Neural cell (in vitro differentiated cells): Measurements from ENCODE around the gene EIF5A. TPM values are rescaled to one million over a fixed set of nuclear protein-coding genes. Genes with fewer than 3 reads are reported as not detected.

ENCODE experiments used
- H2AFZ ChIP-seq: fragments of 200-600, 300-800 bp; sonication (generic), shearing (Covaris generic); 2 replicates; pipeline ENCODE4 v1.6.0; 2014; ENCODE audit warnings: low read depth, mild to moderate bottlenecking, antibody characterized with exemption, low read length, moderate library complexity
- H3F3A ChIP-seq: fragments of 200-600 bp; shearing (Covaris generic); 2 replicates; pipeline ENCODE4 v1.6.1; 2016; ENCODE audit warnings: mild to moderate bottlenecking, moderate library complexity, mixed read lengths, antibody characterized with exemption, low read length; ENCODE audit not compliant: insufficient read depth, poor library complexity, severe bottlenecking
- H3K27ac ChIP-seq: fragments of 200-600, 300-800 bp; sonication (generic), shearing (Covaris generic); 2 replicates; pipeline ENCODE4 v1.5.1; 2014; ENCODE audit warnings: mild to moderate bottlenecking, low read length, moderate library complexity
- H3K27me3 ChIP-seq: fragments of 300-800, 200-600 bp; sonication (generic), shearing (Covaris generic); 2 replicates; pipeline ENCODE4 v1.6.0; 2014; ENCODE audit warnings: mild to moderate bottlenecking, low read depth, low read length, moderate library complexity; ENCODE audit not compliant: insufficient read depth
- H3K36me3 ChIP-seq: fragments of 300-800, 200-600 bp; sonication (generic), shearing (Covaris generic); 2 replicates; pipeline ENCODE4 v1.5.1; 2014; ENCODE audit warnings: mild to moderate bottlenecking, antibody characterized with exemption, low read length, moderate library complexity; ENCODE audit not compliant: insufficient read depth
- H3K4me2 ChIP-seq: fragments of 300-800, 200-600 bp; sonication (generic), shearing (Covaris generic); 2 replicates; pipeline ENCODE4 v1.6.0; 2014; ENCODE audit warnings: mild to moderate bottlenecking, low read length
- H3K4me3 ChIP-seq: fragments of 300-800, 200-600 bp; sonication (generic), shearing (Covaris generic); 2 replicates; pipeline ENCODE4 v1.5.1; 2014; ENCODE audit warnings: mild to moderate bottlenecking, low read length, moderate library complexity
- H3K79me2 ChIP-seq: fragments of 200-600 bp; shearing (Covaris generic); replicated peaks from 2 replicates; pipeline ENCODE4 v1.6.0; 2014; ENCODE audit warnings: mild to moderate bottlenecking, low read length, moderate library complexity; ENCODE audit not compliant: insufficient read depth
- H3K9ac ChIP-seq: fragments of 300-800, 200-600 bp; sonication (generic), shearing (Covaris generic); 2 replicates; pipeline ENCODE4 v1.6.1; 2016; ENCODE audit warnings: mild to moderate bottlenecking, low read length, mixed read lengths
- H3K9me2 ChIP-seq: fragments of 200-600 bp; shearing (Covaris generic); 2 replicates; pipeline ENCODE4 v1.6.1; 2016; ENCODE audit warnings: mild to moderate bottlenecking, low read length, mixed read lengths; ENCODE audit not compliant: insufficient read depth
- H3K9me3 ChIP-seq: fragments of 200-600, 300-800 bp; sonication (generic), shearing (Covaris generic); 2 replicates; pipeline ENCODE4 v1.6.1; 2016; ENCODE audit warnings: mild to moderate bottlenecking, mixed run types, low read length, moderate library complexity, mixed read lengths
- H4K20me1 ChIP-seq: fragments of 200-600 bp; shearing (Covaris generic); 2 replicates; pipeline ENCODE4 v1.6.1; 2016; ENCODE audit warnings: mild to moderate bottlenecking, mixed run types; ENCODE audit not compliant: insufficient read depth
- CTCF ChIP-seq: fragments of 450-650 bp; IDR thresholded peaks from 2 replicates; pipeline ENCODE4 v1.5.1; 2014; ENCODE audit warnings: antibody characterized with exemption, mild to moderate bottlenecking, moderate library complexity; ENCODE audit not compliant: poor library complexity, severe bottlenecking
- EP300 ChIP-seq: fragments of 450-650 bp; conservative IDR thresholded peaks from 2 replicates; pipeline ENCODE4 v1.6.1; 2014; ENCODE audit warnings: antibody characterized with exemption, mild to moderate bottlenecking, moderate library complexity; ENCODE audit not compliant: poor library complexity, severe bottlenecking
- EZH2 ChIP-seq: fragments of 200-600, 300-800 bp; shearing (Covaris generic), sonication (generic); IDR thresholded peaks from 2 replicates; pipeline ENCODE4 v1.6.1; 2014; ENCODE audit warnings: antibody characterized with exemption, low read length, borderline replicate concordance, mild to moderate bottlenecking; ENCODE audit not compliant: insufficient read depth, poor library complexity, severe bottlenecking
- TAF1 ChIP-seq: IDR thresholded peaks from 2 replicates; pipeline ENCODE4 v1.6.1; 2012; ENCODE audit warnings: low read depth
- polyA plus RNA-seq: library from polyadenylated mRNA; depleted of rRNA; stranded (reverse); fragments of >200 nt; gene quantifications from 2 replicates; pipeline ENCODE4 v1.2.3, GENCODE V29; 2014
- small RNA-seq, 3 experiments: library from RNA; depleted of rRNA; stranded (forward); fragments of <200 nt; gene quantifications; one replicate each; pipeline ENCODE3, GENCODE V24; 2012

EIF5A gene
- polyA plus RNA-seq, 1 donor from 2014 or later = 164 TPM

GRCh38 chr17:7357381-7357780 is 50.0 kb downstream of the EIF5A start (continued):
- no peak for TF ChIP-seq EZH2
- TF ChIP-seq TAF1 = no peak

GRCh38 chr17:7361906-7362305 is 54.5 kb downstream of the EIF5A start:
- Histone ChIP-seq H3K4me3 (no peak overlapping the region), H3F3A (no peaks in the 10 kb centered on the region), H3K4me2 (no peak overlapping the region), H3K9me3 (no peaks in the 10 kb centered on the region), H3K27ac (no peak overlapping the region), H3K36me3 (no peaks in the 10 kb centered on the region), H3K9ac (no peak overlapping the region), H3K79me2 (no peaks in the 10 kb centered on the region), H4K20me1 (no peaks in the 10 kb centered on the region), H3K9me2 (no peaks in the 10 kb centered on the region), H2AFZ (no peak overlapping the region), H3K27me3 (no peaks in the 10 kb centered on the region)
- no peak for TF ChIP-seq EP300
- TF ChIP-seq EZH2 = no peak
- no peak for TF ChIP-seq CTCF

Small RNAs within 50 kb of the gene (small RNA-seq; reads per million reads assigned to genes)
- gene AC026954.2 = 0 reads per million in 3 experiments
- gene RF00019 = 0 to 1.2 (median 0) reads per million in 3 experiments

Other genes starting within 250 kb of the EIF5A start
- gene CLEC10A, start 227.4 kb upstream of the EIF5A start, polyA plus RNA-seq = not detected in 2 replicates
- not detected in 2 replicates for gene ASGR2, start 192.8 kb upstream of the EIF5A start, polyA plus RNA-seq
- gene ASGR1, start 128.3 kb upstream of the EIF5A start, polyA plus RNA-seq = 75.6 and 80.2 TPM in 2 replicates
- 126 and 145 TPM in 2 replicates for gene DLG4, start 87.8 kb upstream of the EIF5A start, polyA plus RNA-seq
- 397 and 483 TPM in 2 replicates for gene ACADVL, start 87.7 kb upstream of the EIF5A start, polyA plus RNA-seq
- 41.1 and 59.2 TPM in 2 replicates for gene DVL2, start 73.1 kb upstream of the EIF5A start, polyA plus RNA-seq
- gene PHF23, start 68.2 kb upstream of the EIF5A start, polyA plus RNA-seq = 55.7 and 60.3 TPM in 2 replicates
- gene GABARAP, start 65.2 kb upstream of the EIF5A start, polyA plus RNA-seq = 384 and 512 TPM in 2 replicates
- 37.3 and 39.4 TPM in 2 replicates for gene CTDNEP1, start 55.9 kb upstream of the EIF5A start, polyA plus RNA-seq
- gene ELP5, start 55.4 kb upstream of the EIF5A start, polyA plus RNA-seq = 82.7 and 99.5 TPM in 2 replicates
- gene CLDN7, start 45.1 kb upstream of the EIF5A start, polyA plus RNA-seq = 0.27 TPM in 1 of 2 replicates, not detected in the other
- not detected in 2 replicates for gene SLC2A4, start 25.9 kb upstream of the EIF5A start, polyA plus RNA-seq
- 1.8 and 2.1 TPM in 2 replicates for gene YBX2, start 13.0 kb upstream of the EIF5A start, polyA plus RNA-seq
- gene GPS2, start 7.7 kb downstream of the EIF5A start, polyA plus RNA-seq = 108 and 116 TPM in 2 replicates
- 58.4 and 61.0 TPM in 2 replicates for gene NEURL4, start 21.7 kb downstream of the EIF5A start, polyA plus RNA-seq
- 0.66 and 9.2 TPM in 2 replicates for gene ACAP1, start 28.9 kb downstream of the EIF5A start, polyA plus RNA-seq
- gene KCTD11, start 44.5 kb downstream of the EIF5A start, polyA plus RNA-seq = 2.8 TPM in 2 replicates
- not detected in 2 replicates for gene TMEM95, start 47.5 kb downstream of the EIF5A start, polyA plus RNA-seq
- gene TNK1, start 73.5 kb downstream of the EIF5A start, polyA plus RNA-seq = 0.83 and 1.5 TPM in 2 replicates
- gene PLSCR3, start 86.9 kb downstream of the EIF5A start, polyA plus RNA-seq = 15.9 and 25.2 TPM in 2 replicates
- gene TMEM256, start 96.5 kb downstream of the EIF5A start, polyA plus RNA-seq = 158 and 161 TPM in 2 replicates
- 13.8 and 21.5 TPM in 2 replicates for gene NLGN2, start 100.2 kb downstream of the EIF5A start, polyA plus RNA-seq
- not detected in 2 replicates for gene SPEM1, start 112.7 kb downstream of the EIF5A start, polyA plus RNA-seq
- not detected in 2 replicates for gene SPEM2, start 118.0 kb downstream of the EIF5A start, polyA plus RNA-seq
- gene SPEM3, start 121.2 kb downstream of the EIF5A start, polyA plus RNA-seq = not detected in 2 replicates
- gene TMEM102, start 127.8 kb downstream of the EIF5A start, polyA plus RNA-seq = 0.14 TPM in 1 of 2 replicates, not detected in the other
- gene FGF11, start 131.9 kb downstream of the EIF5A start, polyA plus RNA-seq = 15.8 and 16.4 TPM in 2 replicates
- 17.9 and 18.2 TPM in 2 replicates for gene CHRNB1, start 137.4 kb downstream of the EIF5A start, polyA plus RNA-seq
- 8.0 and 9.2 TPM in 2 replicates for gene ZBTB4, start 172.0 kb downstream of the EIF5A start, polyA plus RNA-seq
- not detected in 2 replicates for gene SLC35G6, start 173.8 kb downstream of the EIF5A start, polyA plus RNA-seq
- gene POLR2A, start 176.7 kb downstream of the EIF5A start, polyA plus RNA-seq = 9.1 and 22.6 TPM in 2 replicates
- gene TNFSF12, start 241.4 kb downstream of the EIF5A start, polyA plus RNA-seq = not detected in 2 replicates